ENCODE measurements around the gene LPP.

The LPP gene

GRCh38 chr3:188133646-188134045 lies 20.3 kb upstream of the LPP start:
- H3K9me3 ChIP-seq (ENCODE audit: control insufficient read depth, insufficient read depth, low read length) = no peaks in the 10 kb centered on the region
- TF ChIP-seq EZH2phosphoT487 (IDR thresholded peaks at IDR 0.05; ENCODE audit: borderline replicate concordance, low read length) (no peak), CTCF (IDR thresholded peaks at IDR 0.05; ENCODE audit: low read depth, low read length, poor library complexity, severe bottlenecking) (no peak)
- H3F3A ChIP-seq (ENCODE audit: control insufficient read depth, insufficient read depth) = peaks cover 3% of the 10 kb centered on the region; the same call in 1 of the 2 replicates
- H4K20me1 ChIP-seq (ENCODE audit: control insufficient read depth, insufficient read depth, low read depth, low read length) = no peaks in the 10 kb centered on the region
- H3K4me1 ChIP-seq (ENCODE audit: control insufficient read depth, low read length) = peaks cover 22% of the 10 kb centered on the region
- no peak overlapping the region for H3K4me3 ChIP-seq (ENCODE audit: low read length)
- H3K79me2 ChIP-seq (ENCODE audit: control insufficient read depth, low read length) = no peaks in the 10 kb centered on the region
- H3K9me2 ChIP-seq (replicated peaks; ENCODE audit: control insufficient read depth, low read length) = no peaks in the 10 kb centered on the region
- H3K27ac ChIP-seq (ENCODE audit: low read depth, low read length) = no peak overlapping the region
- H3K27me3 ChIP-seq (ENCODE audit: control insufficient read depth, low read length) = no peaks in the 10 kb centered on the region
- H3K36me3 ChIP-seq (ENCODE audit: control insufficient read depth, low read length) = no peaks in the 10 kb centered on the region
- no peak overlapping the region for H3K4me2 ChIP-seq (ENCODE audit: low read length)

- no peak overlapping the region for H3K4me2 ChIP-seq (ENCODE audit: low read length)
- TF ChIP-seq CTCF (IDR thresholded peaks at IDR 0.05; ENCODE audit: low read depth, low read length, poor library complexity, severe bottlenecking) = no peak
- TF ChIP-seq EZH2phosphoT487 (IDR thresholded peaks at IDR 0.05; ENCODE audit: borderline replicate concordance, low read length) = no peak
- no peaks in the 10 kb centered on the region for H3K79me2 ChIP-seq (ENCODE audit: control insufficient read depth, low read length)
- H3K27ac ChIP-seq (ENCODE audit: low read depth, low read length) = no peak overlapping the region
- peaks cover 19% of the 10 kb centered on the region for H3K4me1 ChIP-seq (ENCODE audit: control insufficient read depth, low read length)
- no peak overlapping the region for H3K4me3 ChIP-seq (ENCODE audit: low read length)
- H4K20me1 ChIP-seq (ENCODE audit: control insufficient read depth, insufficient read depth, low read depth, low read length) = no peaks in the 10 kb centered on the region
- H3K9me2 ChIP-seq (replicated peaks; ENCODE audit: control insufficient read depth, low read length) = no peaks in the 10 kb centered on the region
- H3K9me3 ChIP-seq (ENCODE audit: control insufficient read depth, insufficient read depth, low read length) = no peaks in the 10 kb centered on the region
- H3K27me3 ChIP-seq (ENCODE audit: control insufficient read depth, low read length) = no peaks in the 10 kb centered on the region
- H3F3A ChIP-seq (ENCODE audit: control insufficient read depth, insufficient read depth) = peaks cover 3% of the 10 kb centered on the region; the same call in 1 of the 2 replicates
- H3K36me3 ChIP-seq (ENCODE audit: control insufficient read depth, low read length) = no peaks in the 10 kb centered on the region
Measured at GRCh38 chr3:188134079-188134478, 19.9 kb upstream of the LPP start.

GRCh38 chr3:188134856-188135255 lies 19.1 kb upstream of the LPP start:
- H3K4me2 ChIP-seq (ENCODE audit: low read length) = no peak overlapping the region
- no peaks in the 10 kb centered on the region for H3K79me2 ChIP-seq (ENCODE audit: control insufficient read depth, low read length)
- no peaks in the 10 kb centered on the region for H3K36me3 ChIP-seq (ENCODE audit: control insufficient read depth, low read length)
- no peaks in the 10 kb centered on the region for H3K27me3 ChIP-seq (ENCODE audit: control insufficient read depth, low read length)
- peaks cover 19% of the 10 kb centered on the region for H3K4me1 ChIP-seq (ENCODE audit: control insufficient read depth, low read length)
- no peaks in the 10 kb centered on the region for H3K9me2 ChIP-seq (replicated peaks; ENCODE audit: control insufficient read depth, low read length)
- H3K9me3 ChIP-seq (ENCODE audit: control insufficient read depth, insufficient read depth, low read length) = no peaks in the 10 kb centered on the region
- H3K4me3 ChIP-seq (ENCODE audit: low read length) = no peak overlapping the region
- peaks cover 3% of the 10 kb centered on the region; the same call in 1 of the 2 replicates for H3F3A ChIP-seq (ENCODE audit: control insufficient read depth, insufficient read depth)
- no peak for TF ChIP-seq EZH2phosphoT487 (IDR thresholded peaks at IDR 0.05; ENCODE audit: borderline replicate concordance, low read length)
- no peak for TF ChIP-seq CTCF (IDR thresholded peaks at IDR 0.05; ENCODE audit: low read depth, low read length, poor library complexity, severe bottlenecking)
- H3K27ac ChIP-seq (ENCODE audit: low read depth, low read length) = no peak overlapping the region
- H4K20me1 ChIP-seq (ENCODE audit: control insufficient read depth, insufficient read depth, low read depth, low read length) = no peaks in the 10 kb centered on the region
